HFFc6 (cell line): ENCODE data around the gene RSF1. TPM values are rescaled to one million over a fixed set of nuclear protein-coding genes. Genes with fewer than 3 reads are reported as not detected.
"Not testable (repeated sequence)": the region's sequence is repeated elsewhere in the genome, so short reads cannot be mapped to it uniquely, and the experiment has no call there.

Experiments used
- DNase-seq: peaks from one replicate; pipeline ENCODE4 v3.0.0-alpha.2; 2018
- H3K27ac Mint-ChIP-seq: 2 replicates; pipeline ENCODE4 v1.8.0; 2020; ENCODE audit warnings: mild to moderate bottlenecking, mixed read lengths
- H3K27me3 Mint-ChIP-seq: 2 replicates; pipeline ENCODE4 v1.8.0; 2021; ENCODE audit warnings: mild to moderate bottlenecking, moderate library complexity, mixed read lengths; ENCODE audit not compliant: insufficient read depth
- H3K36me3 Mint-ChIP-seq: 2 replicates; pipeline ENCODE4 v1.8.0; 2021; ENCODE audit warnings: low read depth, mixed read lengths
- H3K4me1 Mint-ChIP-seq: 2 replicates; pipeline ENCODE4 v1.8.0; 2020; ENCODE audit warnings: low read depth, mixed read lengths
- H3K4me3 Mint-ChIP-seq: 2 replicates; pipeline ENCODE4 v1.8.0; 2020; ENCODE audit warnings: mild to moderate bottlenecking, moderate library complexity, mixed read lengths
- H3K9me3 Mint-ChIP-seq: 2 replicates; pipeline ENCODE4 v1.8.0; 2020; ENCODE audit warnings: mild to moderate bottlenecking, mixed read lengths
- total RNA-seq, 6 experiments: library from RNA; stranded (reverse); fragmentation: NEBNext Ultra II Directional; extraction: Animal tissue kit (Norgen Biotek cat#: 25700); gene quantifications; 2 replicates in 1 of 6; 3 replicates in 5 of 6; pipeline ENCODE4 v1.2.3, GENCODE V29; 2021
- TF ChIP-seq, protein P1 (sequence below): fragments of 200-600 bp; sonication (generic); IDR thresholded peaks from 2 replicates; pipeline ENCODE4 v1.5.0; 2021; ENCODE audit warnings: antibody characterized with exemption, mild to moderate bottlenecking

The RSF1 gene
- total RNA-seq, 6 experiments from 2014 or later, result 44.7 to 59.2 (median 55.3) TPM

DNA sequence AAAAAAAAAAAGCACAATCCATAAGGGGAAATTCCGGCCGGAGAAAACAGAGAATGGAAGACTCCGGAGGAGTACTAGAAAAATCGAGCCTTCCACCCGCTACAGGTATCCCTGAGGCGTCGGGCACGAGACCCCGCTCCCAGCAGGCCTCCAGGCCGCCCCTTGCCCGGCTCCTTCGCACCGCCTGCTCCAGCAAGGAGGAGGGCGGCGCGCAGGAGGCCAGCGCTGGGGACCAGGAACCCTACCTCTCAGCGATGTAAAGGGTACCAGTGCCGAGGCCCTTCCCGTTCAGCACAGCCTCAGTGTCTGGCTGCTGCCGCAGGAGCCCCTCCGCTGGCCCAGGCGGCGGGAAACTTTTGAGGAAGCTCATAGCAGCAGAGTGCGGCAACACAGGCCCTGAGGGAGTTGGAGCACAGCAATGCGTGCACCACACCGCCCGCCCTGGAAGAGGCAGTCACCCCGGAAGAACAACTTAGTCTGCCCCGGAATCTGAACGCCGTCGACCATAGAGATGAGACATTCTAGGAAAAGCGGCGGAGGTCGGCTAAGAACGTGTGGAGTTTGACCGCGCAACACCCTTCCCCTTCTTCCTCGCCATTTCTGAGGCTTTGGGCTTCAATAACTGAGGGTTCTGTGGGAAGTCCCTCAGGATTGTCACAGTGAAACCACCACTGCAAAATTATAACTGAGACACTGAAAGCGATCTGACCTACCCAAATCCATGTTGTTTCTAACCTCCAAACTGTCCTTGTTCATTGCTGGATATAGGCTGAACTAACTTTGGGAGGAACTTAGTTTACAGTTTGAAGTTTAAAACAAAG, 183.0 kb downstream of the RSF1 start, which contains the start of gene CLNS1A:
CLNS1A (minus strand) TSS at position 450 of the 821 bp plus-strand sequence; CDS start at position 370, 80 bp downstream.
- Mint-ChIP-seq H3K27me3 (no peaks in the 10 kb centered on the region), H3K4me1 (peaks cover 42% of the 10 kb centered on the region), H3K36me3 (peaks cover 7% of the 10 kb centered on the region; the same call in 1 of the 2 replicates), H3K27ac (peak within 1 kb of the TSS; percentile 93), H3K4me3 (peak within 1 kb of the TSS; percentile 96), H3K9me3 (no peaks in the 10 kb centered on the region)
- DNase-seq, result peak; percentile 83
- TF ChIP-seq, protein P1, sequence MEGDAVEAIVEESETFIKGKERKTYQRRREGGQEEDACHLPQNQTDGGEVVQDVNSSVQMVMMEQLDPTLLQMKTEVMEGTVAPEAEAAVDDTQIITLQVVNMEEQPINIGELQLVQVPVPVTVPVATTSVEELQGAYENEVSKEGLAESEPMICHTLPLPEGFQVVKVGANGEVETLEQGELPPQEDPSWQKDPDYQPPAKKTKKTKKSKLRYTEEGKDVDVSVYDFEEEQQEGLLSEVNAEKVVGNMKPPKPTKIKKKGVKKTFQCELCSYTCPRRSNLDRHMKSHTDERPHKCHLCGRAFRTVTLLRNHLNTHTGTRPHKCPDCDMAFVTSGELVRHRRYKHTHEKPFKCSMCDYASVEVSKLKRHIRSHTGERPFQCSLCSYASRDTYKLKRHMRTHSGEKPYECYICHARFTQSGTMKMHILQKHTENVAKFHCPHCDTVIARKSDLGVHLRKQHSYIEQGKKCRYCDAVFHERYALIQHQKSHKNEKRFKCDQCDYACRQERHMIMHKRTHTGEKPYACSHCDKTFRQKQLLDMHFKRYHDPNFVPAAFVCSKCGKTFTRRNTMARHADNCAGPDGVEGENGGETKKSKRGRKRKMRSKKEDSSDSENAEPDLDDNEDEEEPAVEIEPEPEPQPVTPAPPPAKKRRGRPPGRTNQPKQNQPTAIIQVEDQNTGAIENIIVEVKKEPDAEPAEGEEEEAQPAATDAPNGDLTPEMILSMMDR, result 0 out of 2 replicates have a peak, but pooled peaks have one; percentile 11

DNA sequence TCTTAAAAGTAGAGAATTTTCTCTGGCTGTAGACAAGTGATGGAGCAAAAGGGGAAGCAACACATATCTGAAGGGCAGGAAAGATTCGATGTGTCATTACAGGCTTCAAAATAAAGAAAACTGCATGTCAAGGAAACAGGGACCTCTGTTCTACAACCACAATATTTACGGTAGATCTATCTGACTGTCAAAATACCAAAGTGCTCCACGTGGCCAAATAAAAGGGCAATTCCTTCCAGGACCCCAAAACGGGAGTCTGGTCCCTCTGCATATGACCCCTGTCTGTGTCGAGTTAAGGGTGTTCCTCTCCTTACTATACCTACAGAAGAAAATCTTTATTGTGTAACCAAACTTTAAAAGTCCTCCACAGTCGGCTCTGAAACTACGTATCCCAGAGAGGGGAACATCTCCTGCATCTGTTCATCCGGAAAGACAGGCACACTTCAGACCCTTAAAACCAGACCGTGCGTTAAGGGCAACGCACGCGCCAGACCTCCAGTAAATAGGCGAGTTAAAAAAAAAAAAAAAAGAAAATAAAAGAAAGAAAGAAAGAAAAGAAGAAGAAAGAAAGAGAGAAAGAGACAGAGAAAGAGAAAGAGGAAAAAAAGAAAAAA, 183.7 kb downstream of the RSF1 start:
- Mint-ChIP-seq H3K27ac (peak overlapping the region; percentile 93), H3K4me3 (peak overlapping the region; percentile 96), H3K27me3 (no peaks in the 10 kb centered on the region), H3K36me3 (peaks cover 7% of the 10 kb centered on the region; the same call in 1 of the 2 replicates), H3K9me3 (no peaks in the 10 kb centered on the region), H3K4me1 (peaks cover 36% of the 10 kb centered on the region)
- DNase-seq, result no peak
- TF ChIP-seq, protein P1, result no peak

DNA sequence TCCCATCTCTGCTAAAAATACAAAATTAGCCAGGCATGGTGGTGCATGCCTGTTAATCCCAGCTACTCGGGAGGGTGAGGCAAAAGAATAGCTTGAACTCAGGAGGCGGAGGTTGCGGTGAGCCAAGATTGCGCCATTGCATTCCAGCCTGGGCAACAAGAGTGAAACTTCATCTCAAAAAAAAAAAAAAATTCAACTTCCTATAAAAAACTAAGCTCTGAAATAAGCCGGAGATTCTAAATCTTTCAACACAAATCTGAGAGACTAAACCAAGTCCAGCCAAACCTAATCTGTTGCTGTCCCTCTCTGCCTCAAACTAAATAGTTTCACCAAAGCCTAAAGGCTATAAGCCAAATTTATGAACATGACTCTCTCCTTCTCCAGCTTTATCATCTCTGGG, 186.6 kb downstream of the RSF1 start:
- DNase-seq, H3K4me3 Mint-ChIP-seq, H3K36me3 Mint-ChIP-seq, H3K27me3 Mint-ChIP-seq, H3K9me3 Mint-ChIP-seq, H3K27ac Mint-ChIP-seq: not testable (repeated sequence)
- peaks cover 41% of the 10 kb centered on the region for H3K4me1 Mint-ChIP-seq

DNA sequence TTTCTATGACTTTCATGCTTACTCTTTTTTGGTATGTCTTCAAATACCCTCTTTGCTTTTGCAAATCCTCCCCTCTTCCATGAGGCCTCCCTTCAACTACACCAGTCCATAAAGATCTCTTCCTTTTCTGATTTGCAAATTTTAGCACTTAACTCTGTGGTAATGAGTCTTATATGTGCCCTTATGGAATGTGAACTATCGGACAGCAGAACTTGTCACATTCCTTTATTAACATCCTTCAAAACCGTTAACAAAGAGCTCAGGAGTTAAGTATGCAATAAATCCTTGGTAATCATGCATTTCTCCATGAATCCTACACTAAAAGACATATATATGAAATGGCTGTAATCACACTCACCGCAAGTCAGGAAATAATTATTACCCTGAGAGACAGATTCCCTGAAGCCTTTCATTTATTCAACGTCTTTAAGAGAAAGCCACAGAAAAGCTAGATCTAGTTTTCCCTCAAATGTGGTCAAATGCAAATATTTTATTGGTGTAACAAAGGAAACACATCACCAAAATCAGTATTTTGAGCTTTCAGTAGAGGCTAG, 190.3 kb downstream of the RSF1 start:
- Mint-ChIP-seq H3K4me3 (no peak overlapping the region), H3K4me1 (peaks cover 18% of the 10 kb centered on the region), H3K9me3 (no peaks in the 10 kb centered on the region), H3K36me3 (peaks cover 17% of the 10 kb centered on the region), H3K27me3 (no peaks in the 10 kb centered on the region), H3K27ac (no peak overlapping the region)
- no peak for DNase-seq
- TF ChIP-seq, protein P1, result no peak

DNA sequence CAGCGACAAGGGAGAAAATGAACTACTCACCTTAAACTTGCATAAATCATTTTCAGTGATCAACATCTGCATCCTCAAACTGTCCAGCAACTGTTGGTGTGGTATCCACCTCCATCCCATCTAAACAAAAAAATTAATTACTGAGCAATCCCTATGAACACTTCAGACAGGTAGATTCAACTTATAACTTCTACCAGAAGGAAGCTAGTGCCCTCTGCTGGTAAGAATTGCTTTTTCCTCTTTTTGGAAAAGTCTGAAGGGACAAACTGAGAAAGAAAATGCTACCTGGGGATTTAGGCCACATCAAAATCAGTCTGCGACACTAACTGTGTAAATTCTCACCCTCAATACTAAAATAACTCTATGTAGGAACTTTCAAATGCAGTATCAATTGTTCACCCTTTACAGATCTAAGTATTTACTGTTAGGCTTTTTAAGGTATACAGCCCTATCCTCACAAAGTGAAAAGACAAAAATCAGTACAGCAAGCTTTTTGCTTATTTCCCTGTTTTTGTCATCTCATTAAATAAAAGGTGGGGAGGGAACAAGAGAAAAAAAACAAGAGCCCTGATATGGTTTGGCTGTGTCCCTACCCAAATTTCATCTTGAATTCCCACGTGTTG, 200.8 kb downstream of the RSF1 start:
- Mint-ChIP-seq H3K4me3 (no peak overlapping the region), H3K27me3 (no peaks in the 10 kb centered on the region), H3K36me3 (peaks cover 13% of the 10 kb centered on the region), H3K4me1 (peaks cover 17% of the 10 kb centered on the region), H3K27ac (no peak overlapping the region), H3K9me3 (no peaks in the 10 kb centered on the region)
- peak; percentile 32 for DNase-seq
- TF ChIP-seq, protein P1, result peak; percentile 92
